Measurements from ENCODE around the gene GUCA2B. TPM values are rescaled to one million over a fixed set of nuclear protein-coding genes. Genes with fewer than 3 reads are reported as not detected.

The GUCA2B gene
- total RNA-seq, 1 donor from 2014 or later: not detected

DNA sequence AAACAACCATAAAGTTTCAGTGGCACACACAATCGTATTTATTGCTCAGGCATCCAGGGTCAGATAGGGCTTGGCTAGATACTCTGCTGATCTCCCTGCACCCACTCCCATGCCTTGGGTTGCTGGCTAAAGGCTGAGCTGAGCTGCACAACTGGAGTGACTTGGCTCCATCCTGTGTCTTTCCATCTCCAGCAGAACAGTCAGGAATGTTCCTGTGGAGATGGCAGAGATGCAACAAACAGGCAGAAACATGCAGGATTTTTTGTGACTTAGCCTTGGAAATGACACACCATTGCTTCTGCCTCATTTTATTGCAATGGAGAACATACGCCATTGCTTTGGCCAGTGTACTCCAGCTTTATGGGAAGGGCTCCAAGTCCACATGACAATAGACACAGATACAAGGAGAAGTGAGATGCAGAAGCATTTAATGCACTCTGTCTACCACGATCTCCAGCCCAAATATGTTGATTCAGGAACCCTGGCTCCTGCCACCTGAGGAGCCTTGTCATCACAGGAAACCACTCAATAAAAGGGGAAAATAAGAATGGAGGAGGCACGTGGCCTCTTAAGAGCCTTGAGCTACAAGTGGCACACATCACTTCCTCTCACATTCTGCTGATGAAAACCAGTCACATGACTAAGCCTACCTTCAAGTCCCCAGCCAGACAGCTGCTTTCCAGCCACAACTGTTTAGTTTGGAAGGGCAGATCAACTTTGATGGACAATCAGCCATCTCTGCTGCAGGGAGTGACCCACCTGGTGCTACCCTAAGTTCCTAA is 10.1 kb upstream of the GUCA2B start:
- Histone ChIP-seq H3K4me1 (no peaks in the 10 kb centered on the region), H3K36me3 (no peaks in the 10 kb centered on the region), H3K27me3 (peaks cover 9% of the 10 kb centered on the region), H3K4me3 (no peak overlapping the region), H3K27ac (no peak overlapping the region), H3K9me3 (no peaks in the 10 kb centered on the region)
- no peak for TF ChIP-seq CTCF (IDR thresholded peaks at IDR 0.05)
- DNase-seq (ENCODE audit: low spot score in 2 of 2): no peak
- intact Hi-C loops (cut with DNase I): loop anchor here (5.0 kb wide), 1 partner anchor 614 kb away; no protein-coding TSS in a partner anchor

- intact Hi-C loops (cut with DNase I): loop anchor here (5.0 kb wide), 1 partner anchor 613 kb away; no protein-coding TSS in a partner anchor
- Histone ChIP-seq H3K9me3 (no peaks in the 10 kb centered on the region), H3K27ac (no peak overlapping the region), H3K4me1 (no peaks in the 10 kb centered on the region), H3K27me3 (peaks cover 9% of the 10 kb centered on the region), H3K4me3 (no peak overlapping the region), H3K36me3 (no peaks in the 10 kb centered on the region)
- DNase-seq (ENCODE audit: low spot score in 2 of 2): no peak
- no peak for TF ChIP-seq CTCF (IDR thresholded peaks at IDR 0.05)
Observed at GRCh38 chr1:42143896-42144710, 9.1 kb upstream of the GUCA2B start.

GRCh38 chr1:42144711-42145388 is 8.4 kb upstream of the GUCA2B start:
- Histone ChIP-seq H3K9me3 (no peaks in the 10 kb centered on the region), H3K36me3 (no peaks in the 10 kb centered on the region), H3K27ac (no peak overlapping the region), H3K4me1 (no peaks in the 10 kb centered on the region), H3K27me3 (peaks cover 9% of the 10 kb centered on the region), H3K4me3 (no peak overlapping the region)
- intact Hi-C loops (cut with DNase I): loop anchor here (5.0 kb wide), 1 partner anchor 612 kb away; no protein-coding TSS in a partner anchor
- no peak for DNase-seq (ENCODE audit: low spot score in 2 of 2)
- TF ChIP-seq CTCF (IDR thresholded peaks at IDR 0.05): no peak

GRCh38 chr1:42145389-42145716 is 7.9 kb upstream of the GUCA2B start:
- DNase-seq (ENCODE audit: low spot score in 2 of 2): no peak
- intact Hi-C loops (cut with DNase I): no loop called here

More at GRCh38 chr1:42145389-42145716, 7.9 kb upstream of the GUCA2B start:
- Histone ChIP-seq H3K9me3 (no peaks in the 10 kb centered on the region), H3K27ac (no peak overlapping the region), H3K4me3 (no peak overlapping the region), H3K4me1 (no peaks in the 10 kb centered on the region), H3K36me3 (no peaks in the 10 kb centered on the region), H3K27me3 (peaks cover 9% of the 10 kb centered on the region)
- no peak for TF ChIP-seq CTCF (IDR thresholded peaks at IDR 0.05)

All from ascending aorta (tissue), 2 donors.